ENCODE measurements around the gene ARMC9.

ARMC9 gene

GRCh38 chr2:231200805-231201474 is 2.5 kb downstream of the ARMC9 start:
- in situ Hi-C loops (cut with MboI; ENCODE audit: low sequenced_read_pairs): no loop called here

- in situ Hi-C loops (cut with MboI; ENCODE audit: low sequenced_read_pairs): no loop called here
Observed at GRCh38 chr2:231201475-231201814, 3.0 kb downstream of the ARMC9 start.

- in situ Hi-C loops (cut with MboI; ENCODE audit: low sequenced_read_pairs): no loop called here
Observed at GRCh38 chr2:231203087-231203486, 4.7 kb downstream of the ARMC9 start.

GRCh38 chr2:231204146-231204545 is 5.7 kb downstream of the ARMC9 start:
- in situ Hi-C loops (cut with MboI; ENCODE audit: low sequenced_read_pairs): no loop called here

GRCh38 chr2:231204581-231204980 is 6.2 kb downstream of the ARMC9 start:
- in situ Hi-C loops (cut with MboI; ENCODE audit: low sequenced_read_pairs): no loop called here

GRCh38 chr2:231207734-231208133 is 9.3 kb downstream of the ARMC9 start:
- in situ Hi-C loops (cut with MboI; ENCODE audit: low sequenced_read_pairs): no loop called here

GRCh38 chr2:231210782-231211181 is 12.4 kb downstream of the ARMC9 start:
- in situ Hi-C loops (cut with MboI; ENCODE audit: low sequenced_read_pairs): no loop called here

GRCh38 chr2:231211486-231211885 is 13.1 kb downstream of the ARMC9 start:
- in situ Hi-C loops (cut with MboI; ENCODE audit: low sequenced_read_pairs): no loop called here

- in situ Hi-C loops (cut with MboI; ENCODE audit: low sequenced_read_pairs): no loop called here
Observed at GRCh38 chr2:231212329-231212845, 14.0 kb downstream of the ARMC9 start.

GRCh38 chr2:231213931-231214642 is 15.7 kb downstream of the ARMC9 start:
- in situ Hi-C loops (cut with MboI; ENCODE audit: low sequenced_read_pairs): no loop called here

GRCh38 chr2:231218366-231218765 is 19.9 kb downstream of the ARMC9 start:
- in situ Hi-C loops (cut with MboI; ENCODE audit: low sequenced_read_pairs): no loop called here

GRCh38 chr2:231219289-231219688 is 20.9 kb downstream of the ARMC9 start:
- in situ Hi-C loops (cut with MboI; ENCODE audit: low sequenced_read_pairs): no loop called here

GRCh38 chr2:231221761-231222160 is 23.3 kb downstream of the ARMC9 start:
- in situ Hi-C loops (cut with MboI; ENCODE audit: low sequenced_read_pairs): loop anchor here (10.0 kb wide), 1 partner anchor 233 kb away; no protein-coding TSS in a partner anchor

- in situ Hi-C loops (cut with MboI; ENCODE audit: low sequenced_read_pairs): loop anchor here (10.0 kb wide), 1 partner anchor 232 kb away; no protein-coding TSS in a partner anchor
Observed at GRCh38 chr2:231222318-231223000, 24.0 kb downstream of the ARMC9 start.

GRCh38 chr2:231223001-231223375 is 24.6 kb downstream of the ARMC9 start:
- in situ Hi-C loops (cut with MboI; ENCODE audit: low sequenced_read_pairs): loop anchor here (10.0 kb wide), 1 partner anchor 232 kb away; no protein-coding TSS in a partner anchor

- in situ Hi-C loops (cut with MboI; ENCODE audit: low sequenced_read_pairs): loop anchor here (10.0 kb wide), 1 partner anchor 231 kb away; no protein-coding TSS in a partner anchor
Observed at GRCh38 chr2:231223458-231223976, 25.1 kb downstream of the ARMC9 start.

GRCh38 chr2:231227310-231228162 is 29.1 kb downstream of the ARMC9 start:
- in situ Hi-C loops (cut with MboI; ENCODE audit: low sequenced_read_pairs): loop anchor here (10.0 kb wide), 1 partner anchor 227 kb away; no protein-coding TSS in a partner anchor

GRCh38 chr2:231228223-231228622 is 29.8 kb downstream of the ARMC9 start:
- in situ Hi-C loops (cut with MboI; ENCODE audit: low sequenced_read_pairs): loop anchor here (10.0 kb wide), 1 partner anchor 227 kb away; no protein-coding TSS in a partner anchor

GRCh38 chr2:231228974-231229529 is 30.6 kb downstream of the ARMC9 start:
- in situ Hi-C loops (cut with MboI; ENCODE audit: low sequenced_read_pairs): loop anchor here (10.0 kb wide), 1 partner anchor 226 kb away; no protein-coding TSS in a partner anchor

GRCh38 chr2:231235217-231235616 is 36.8 kb downstream of the ARMC9 start:
- in situ Hi-C loops (cut with MboI; ENCODE audit: low sequenced_read_pairs): no loop called here
